ENCODE data around the gene AR.

AR gene

DNA sequence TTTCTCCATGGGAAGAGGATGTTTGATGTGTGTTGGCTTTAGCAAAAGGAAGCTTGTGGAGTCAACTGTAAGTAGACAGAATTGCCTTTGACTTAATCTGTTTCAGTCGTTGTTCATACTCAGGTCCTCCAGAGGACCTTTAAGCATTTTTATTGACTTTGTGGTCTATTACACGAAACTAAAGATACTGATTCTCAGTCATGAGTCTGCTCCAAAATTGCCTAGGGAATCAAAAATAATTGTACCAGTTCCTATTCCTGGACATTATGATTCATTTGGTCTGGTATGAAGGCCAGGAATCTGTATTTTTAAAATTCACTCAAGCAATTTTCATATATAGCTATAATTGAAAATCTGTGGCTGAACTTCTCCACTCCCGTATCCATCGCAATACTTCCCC is 38.6 kb downstream of the AR start:
- TF ChIP-seq, protein P1, sequence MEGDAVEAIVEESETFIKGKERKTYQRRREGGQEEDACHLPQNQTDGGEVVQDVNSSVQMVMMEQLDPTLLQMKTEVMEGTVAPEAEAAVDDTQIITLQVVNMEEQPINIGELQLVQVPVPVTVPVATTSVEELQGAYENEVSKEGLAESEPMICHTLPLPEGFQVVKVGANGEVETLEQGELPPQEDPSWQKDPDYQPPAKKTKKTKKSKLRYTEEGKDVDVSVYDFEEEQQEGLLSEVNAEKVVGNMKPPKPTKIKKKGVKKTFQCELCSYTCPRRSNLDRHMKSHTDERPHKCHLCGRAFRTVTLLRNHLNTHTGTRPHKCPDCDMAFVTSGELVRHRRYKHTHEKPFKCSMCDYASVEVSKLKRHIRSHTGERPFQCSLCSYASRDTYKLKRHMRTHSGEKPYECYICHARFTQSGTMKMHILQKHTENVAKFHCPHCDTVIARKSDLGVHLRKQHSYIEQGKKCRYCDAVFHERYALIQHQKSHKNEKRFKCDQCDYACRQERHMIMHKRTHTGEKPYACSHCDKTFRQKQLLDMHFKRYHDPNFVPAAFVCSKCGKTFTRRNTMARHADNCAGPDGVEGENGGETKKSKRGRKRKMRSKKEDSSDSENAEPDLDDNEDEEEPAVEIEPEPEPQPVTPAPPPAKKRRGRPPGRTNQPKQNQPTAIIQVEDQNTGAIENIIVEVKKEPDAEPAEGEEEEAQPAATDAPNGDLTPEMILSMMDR (IDR thresholded peaks at IDR 0.05; ENCODE audit: insufficient read depth, low read length, missing control alignments) = no peak
- DNase-seq (ENCODE audit: low read depth, low spot score) = no peak
- POLR2A ChIA-PET = no interaction called here
- CTCF ChIA-PET = no interaction called here
- no peak overlapping the region for H3K4me3 ChIP-seq (ENCODE audit: low read depth, low read length)

DNA sequence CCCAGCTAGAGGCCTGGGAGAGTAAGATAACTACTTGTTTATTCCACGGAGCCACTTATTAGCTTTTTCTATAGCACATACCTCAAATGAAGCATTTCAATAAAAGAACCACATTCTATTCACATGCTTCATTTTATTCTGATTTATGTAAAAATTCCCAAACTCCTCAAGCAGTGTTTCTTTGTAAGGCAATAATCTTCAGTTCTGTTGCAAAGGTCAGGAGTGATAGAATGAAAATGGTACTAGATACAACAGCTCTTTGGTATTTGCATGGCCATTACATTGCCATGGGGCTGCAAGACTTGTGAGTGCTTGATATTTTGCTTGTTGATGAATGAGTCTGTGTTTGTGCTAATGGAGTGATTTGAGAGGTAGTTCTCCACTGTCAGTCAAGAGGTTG is 39.4 kb downstream of the AR start:
- CTCF ChIA-PET = no interaction called here
- POLR2A ChIA-PET = no interaction called here
- TF ChIP-seq, protein P1 (IDR thresholded peaks at IDR 0.05; ENCODE audit: insufficient read depth, low read length, missing control alignments) = no peak
- no peak for DNase-seq (ENCODE audit: low read depth, low spot score)
- H3K4me3 ChIP-seq (ENCODE audit: low read depth, low read length) = no peak overlapping the region

DNA sequence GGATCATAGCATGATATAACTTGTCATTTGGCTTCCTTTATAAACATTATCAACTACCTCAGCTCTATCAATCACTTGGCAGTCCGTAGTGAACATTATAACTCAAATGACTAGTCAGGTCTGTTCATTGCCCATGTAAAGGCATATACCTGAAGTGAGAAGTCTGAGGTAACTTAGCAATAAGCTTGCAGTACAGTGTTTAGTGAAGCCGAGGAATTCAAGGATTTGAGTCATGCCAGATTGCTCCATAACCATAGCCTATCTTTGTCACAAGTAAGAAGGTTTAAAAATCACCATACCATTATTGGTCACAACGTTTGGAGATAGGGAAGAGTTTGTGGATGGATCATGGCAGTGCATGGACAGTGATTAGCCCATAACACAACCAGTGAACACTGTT is 41.6 kb downstream of the AR start:
- H3K4me3 ChIP-seq (ENCODE audit: low read depth, low read length) = no peak overlapping the region
- POLR2A ChIA-PET = no interaction called here
- no peak for DNase-seq (ENCODE audit: low read depth, low spot score)
- TF ChIP-seq, protein P1 (IDR thresholded peaks at IDR 0.05; ENCODE audit: insufficient read depth, low read length, missing control alignments) = no peak
- CTCF ChIA-PET = no interaction called here

GRCh38 chrX:67587946-67588624 is 44.3 kb downstream of the AR start:
- POLR2A ChIA-PET = no interaction called here
- TF ChIP-seq, protein P1 (IDR thresholded peaks at IDR 0.05; ENCODE audit: insufficient read depth, low read length, missing control alignments) = no peak
- CTCF ChIA-PET = interaction anchor here (1.3 kb wide), 1 partner anchor 32 kb away, joined by 3 read pairs; no protein-coding TSS in a partner anchor
- no peak overlapping the region for H3K4me3 ChIP-seq (ENCODE audit: low read depth, low read length)
- no peak for DNase-seq (ENCODE audit: low read depth, low spot score)

GRCh38 chrX:67596839-67597790 is 53.3 kb downstream of the AR start:
- TF ChIP-seq, protein P1 (IDR thresholded peaks at IDR 0.05; ENCODE audit: insufficient read depth, low read length, missing control alignments) = no peak
- no peak for DNase-seq (ENCODE audit: low read depth, low spot score)
- no peak overlapping the region for H3K4me3 ChIP-seq (ENCODE audit: low read depth, low read length)
- ChIA-PET CTCF (no interaction called here), POLR2A (no interaction called here)

DNA sequence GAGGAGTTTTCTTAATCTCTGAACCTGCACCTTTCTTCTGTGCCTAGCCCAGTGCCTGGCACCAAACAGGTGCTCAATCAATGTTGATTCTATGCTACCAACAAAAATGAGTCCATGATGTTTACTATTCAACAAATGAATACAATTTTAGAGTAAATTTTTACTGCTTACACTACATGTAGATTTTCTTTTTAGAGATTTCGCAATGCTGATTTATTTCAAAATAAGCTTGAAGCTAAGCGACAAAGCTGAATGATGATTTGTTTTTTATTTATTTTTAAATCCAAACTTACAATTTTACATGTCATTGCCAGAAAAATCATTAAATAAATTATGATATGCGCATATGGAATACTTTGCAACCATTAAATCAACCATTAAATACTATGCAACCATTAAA is 55.7 kb downstream of the AR start:
- no peak for DNase-seq (ENCODE audit: low read depth, low spot score)
- H3K4me3 ChIP-seq (ENCODE audit: low read depth, low read length) = no peak overlapping the region
- TF ChIP-seq, protein P1 (IDR thresholded peaks at IDR 0.05; ENCODE audit: insufficient read depth, low read length, missing control alignments) = no peak
- CTCF ChIA-PET = no interaction called here
- POLR2A ChIA-PET = no interaction called here
